ENCODE data around the gene DDAH1. TPM values are rescaled to one million over a fixed set of nuclear protein-coding genes. Genes with fewer than 3 reads are reported as not detected.

The DDAH1 gene
- total and polyA plus RNA-seq, 2 experiments from 2014 or later, result 29.4 to 41.7 TPM

GRCh38 chr1:85316321-85316720 is 148.6 kb downstream of the DDAH1 start:
- Histone ChIP-seq H3F3A (replicated peaks; ENCODE audit: low read depth) (no peaks in the 10 kb centered on the region), H3K4me3 (no peak overlapping the region), H2AFZ (no peak overlapping the region), H3K27ac (ENCODE audit: low read depth) (no peak overlapping the region), H4K20me1 (replicated peaks; ENCODE audit: insufficient read depth) (no peaks in the 10 kb centered on the region), H3K4me2 (no peak overlapping the region), H3K36me3 (ENCODE audit: insufficient read depth) (no peaks in the 10 kb centered on the region), H3K27me3 (ENCODE audit: insufficient read depth) (no peaks in the 10 kb centered on the region), H3K79me2 (replicated peaks; ENCODE audit: insufficient read depth) (no peaks in the 10 kb centered on the region), H3K9me2 (ENCODE audit: insufficient read depth) (peaks cover 11% of the 10 kb centered on the region; the same call in 1 of the 2 replicates), H3K4me1 (ENCODE audit: insufficient read depth) (peaks cover 9% of the 10 kb centered on the region; the same call in 1 of the 2 replicates)
- H3K27ac Mint-ChIP-seq, result no peak overlapping the region
- ATAC-seq (no peak), DNase-seq (ENCODE audit: low spot score) (no peak)
- no peaks in the 10 kb centered on the region for H3K27me3 Mint-ChIP-seq (ENCODE audit: insufficient read depth, low read depth, poor library complexity)
- H3K9me3 Mint-ChIP-seq, result no peaks in the 10 kb centered on the region
- TF ChIP-seq CTCF (conservative IDR thresholded peaks at IDR 0.05; ENCODE audit: low read depth in 2 of 2), result no peak
- TF ChIP-seq CREB1 (CRISPR knock-in tag; IDR thresholded peaks at IDR 0.05; ENCODE audit: low read depth), result no peak
- TF ChIP-seq EZH2phosphoT487 (IDR thresholded peaks at IDR 0.05; ENCODE audit: unreplicated experiment), result no peak
- no peak for TF ChIP-seq JUNB (IDR thresholded peaks at IDR 0.05; ENCODE audit: unreplicated experiment)
- no peak for TF ChIP-seq ZNF462 (CRISPR knock-in tag; IDR thresholded peaks at IDR 0.05)
- TF ChIP-seq REST (IDR thresholded peaks at IDR 0.05; ENCODE audit: unreplicated experiment), result no peak
- TF ChIP-seq NANOG (IDR thresholded peaks at IDR 0.05; ENCODE audit: borderline replicate concordance), result no peak
- TF ChIP-seq ZNF331 (CRISPR knock-in tag; IDR thresholded peaks at IDR 0.05; ENCODE audit: low read depth), result no peak
- TF ChIP-seq STAT1 (IDR thresholded peaks at IDR 0.05; ENCODE audit: unreplicated experiment), result no peak
- no peak for TF ChIP-seq ZNF114 (CRISPR knock-in tag; IDR thresholded peaks at IDR 0.05)
- no peak for TF ChIP-seq ETS1 (IDR thresholded peaks at IDR 0.05)
- no peak for TF ChIP-seq POLR2AphosphoS5 (IDR thresholded peaks at IDR 0.05; ENCODE audit: low read depth)
- no peak for TF ChIP-seq EZH2 (IDR thresholded peaks at IDR 0.05; ENCODE audit: low read depth, unreplicated experiment)
- H3K36me3 Mint-ChIP-seq (ENCODE audit: low read depth), result no peaks in the 10 kb centered on the region
- H3K4me1 Mint-ChIP-seq, result peaks cover 11% of the 10 kb centered on the region
- H3K4me3 Mint-ChIP-seq, result no peak overlapping the region

Data from GM23338 (cell line).